ENCODE results near the gene LONRF3. TPM values are rescaled to one million over a fixed set of nuclear protein-coding genes. Genes with fewer than 3 reads are reported as not detected.

Gene LONRF3
- 12.4 TPM for total RNA-seq (ENCODE audit: unreplicated experiment)
- long read RNA-seq, partial matches to known transcripts: 0 of 3 reads
- long read RNA-seq, other reads (novel, unspliced or antisense): 2 of 3 reads

DNA sequence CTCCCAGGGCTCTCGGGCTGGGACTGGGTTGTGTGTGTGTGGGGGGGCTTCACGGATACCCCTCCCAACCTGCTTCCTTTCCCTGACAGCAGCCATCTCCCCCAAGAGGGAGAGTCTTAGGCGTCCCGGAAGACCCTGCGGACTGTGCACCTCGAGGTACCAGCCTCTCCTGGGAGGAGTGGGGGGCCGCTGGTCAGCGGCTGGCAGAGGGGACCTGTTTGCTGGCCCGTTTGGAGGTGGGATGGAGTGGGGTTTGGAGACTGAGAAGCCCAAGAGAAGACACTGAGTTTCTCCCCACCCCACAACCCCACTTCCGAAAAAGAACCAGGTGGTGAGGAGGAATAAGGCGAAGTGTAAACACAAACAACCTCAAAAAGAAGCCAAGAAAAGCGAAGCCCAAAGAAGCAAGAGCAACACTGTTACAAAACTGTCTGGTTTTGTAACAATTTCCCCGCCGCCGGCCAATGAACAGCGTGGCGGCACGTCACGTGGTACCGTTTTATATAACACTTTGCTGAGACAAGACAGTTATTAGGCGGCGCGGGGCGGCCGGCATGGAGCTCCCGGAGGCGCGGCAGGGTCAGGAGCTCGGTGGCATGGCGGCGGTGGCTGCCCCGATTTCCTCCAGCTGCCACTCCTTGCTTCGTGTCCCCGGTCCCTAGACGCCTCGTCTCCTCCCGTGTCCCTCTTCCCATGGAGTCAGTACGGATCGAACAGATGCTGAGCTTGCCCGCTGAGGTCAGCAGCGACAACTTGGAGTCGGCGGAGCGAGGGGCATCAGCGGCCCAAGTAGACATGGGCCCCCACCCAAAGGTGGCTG lies at the start of gene LONRF3:
Gene LONRF3 (plus strand): TSS at position 531 of the 820 bp plus-strand sequence. CDS start 163 bp downstream, at position 694.
- H3K27me3 Mint-ChIP-seq (ENCODE audit: unreplicated experiment): peaks cover 3% of the 10 kb centered on the region
- peaks cover 9% of the 10 kb centered on the region for H3K4me1 Mint-ChIP-seq (ENCODE audit: unreplicated experiment)
- TF ChIP-seq, protein P1, sequence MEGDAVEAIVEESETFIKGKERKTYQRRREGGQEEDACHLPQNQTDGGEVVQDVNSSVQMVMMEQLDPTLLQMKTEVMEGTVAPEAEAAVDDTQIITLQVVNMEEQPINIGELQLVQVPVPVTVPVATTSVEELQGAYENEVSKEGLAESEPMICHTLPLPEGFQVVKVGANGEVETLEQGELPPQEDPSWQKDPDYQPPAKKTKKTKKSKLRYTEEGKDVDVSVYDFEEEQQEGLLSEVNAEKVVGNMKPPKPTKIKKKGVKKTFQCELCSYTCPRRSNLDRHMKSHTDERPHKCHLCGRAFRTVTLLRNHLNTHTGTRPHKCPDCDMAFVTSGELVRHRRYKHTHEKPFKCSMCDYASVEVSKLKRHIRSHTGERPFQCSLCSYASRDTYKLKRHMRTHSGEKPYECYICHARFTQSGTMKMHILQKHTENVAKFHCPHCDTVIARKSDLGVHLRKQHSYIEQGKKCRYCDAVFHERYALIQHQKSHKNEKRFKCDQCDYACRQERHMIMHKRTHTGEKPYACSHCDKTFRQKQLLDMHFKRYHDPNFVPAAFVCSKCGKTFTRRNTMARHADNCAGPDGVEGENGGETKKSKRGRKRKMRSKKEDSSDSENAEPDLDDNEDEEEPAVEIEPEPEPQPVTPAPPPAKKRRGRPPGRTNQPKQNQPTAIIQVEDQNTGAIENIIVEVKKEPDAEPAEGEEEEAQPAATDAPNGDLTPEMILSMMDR (IDR thresholded peaks at IDR 0.05; ENCODE audit: unreplicated experiment): no peak
- no peak within 1 kb of the TSS for H3K27ac Mint-ChIP-seq (ENCODE audit: unreplicated experiment)
- peak; percentile 17 for DNase-seq (ENCODE audit: low spot score)
- no peaks in the 10 kb centered on the region for H3K36me3 Mint-ChIP-seq (ENCODE audit: low read depth, unreplicated experiment)
- H3K4me3 Mint-ChIP-seq (ENCODE audit: unreplicated experiment): peak within 1 kb of the TSS; percentile 97
- no peaks in the 10 kb centered on the region for H3K9me3 Mint-ChIP-seq (ENCODE audit: unreplicated experiment)

DNA sequence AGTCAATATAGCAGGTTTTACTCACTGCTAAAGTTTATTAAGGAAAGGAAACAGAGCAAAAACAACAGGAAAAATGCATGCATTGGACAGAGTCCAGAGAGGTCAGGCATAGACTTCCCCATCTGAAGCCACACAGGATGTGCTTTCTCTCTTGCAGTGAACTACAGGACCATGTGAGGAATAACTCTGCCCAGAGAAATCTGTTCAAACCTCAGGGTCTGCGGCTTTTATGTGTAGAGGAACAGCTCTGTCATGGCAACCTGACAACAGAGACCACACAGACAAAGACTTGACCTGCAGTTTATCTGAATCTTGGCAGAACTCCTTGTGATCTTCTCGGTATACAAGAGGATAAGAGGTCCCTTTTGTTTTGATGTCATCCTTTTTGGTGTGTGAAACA lies 46.3 kb upstream of the LONRF3 start:
- TF ChIP-seq, protein P1 (IDR thresholded peaks at IDR 0.05; ENCODE audit: unreplicated experiment): no peak
- no peak for DNase-seq (ENCODE audit: low spot score)
- no peak overlapping the region for H3K4me3 Mint-ChIP-seq (ENCODE audit: unreplicated experiment)
- H3K4me1 Mint-ChIP-seq (ENCODE audit: unreplicated experiment): no peaks in the 10 kb centered on the region
- H3K36me3 Mint-ChIP-seq (ENCODE audit: low read depth, unreplicated experiment): no peaks in the 10 kb centered on the region
- no peaks in the 10 kb centered on the region for H3K9me3 Mint-ChIP-seq (ENCODE audit: unreplicated experiment)
- H3K27me3 Mint-ChIP-seq (ENCODE audit: unreplicated experiment): no peaks in the 10 kb centered on the region
- H3K27ac Mint-ChIP-seq (ENCODE audit: unreplicated experiment): no peak overlapping the region

GRCh38 chrX:118935352-118935751 lies 39.1 kb upstream of the LONRF3 start:
- Mint-ChIP-seq H3K4me3 (ENCODE audit: unreplicated experiment) (no peak overlapping the region), H3K27ac (ENCODE audit: unreplicated experiment) (no peak overlapping the region), H3K4me1 (ENCODE audit: unreplicated experiment) (no peaks in the 10 kb centered on the region), H3K27me3 (ENCODE audit: unreplicated experiment) (peaks cover 3% of the 10 kb centered on the region), H3K36me3 (ENCODE audit: low read depth, unreplicated experiment) (no peaks in the 10 kb centered on the region), H3K9me3 (ENCODE audit: unreplicated experiment) (no peaks in the 10 kb centered on the region)
- TF ChIP-seq, protein P1 (IDR thresholded peaks at IDR 0.05; ENCODE audit: unreplicated experiment): no peak
- DNase-seq (ENCODE audit: low spot score): no peak

GRCh38 chrX:118941147-118941546 lies 33.3 kb upstream of the LONRF3 start:
- Mint-ChIP-seq H3K4me1 (ENCODE audit: unreplicated experiment) (no peaks in the 10 kb centered on the region), H3K9me3 (ENCODE audit: unreplicated experiment) (no peaks in the 10 kb centered on the region), H3K4me3 (ENCODE audit: unreplicated experiment) (no peak overlapping the region), H3K27me3 (ENCODE audit: unreplicated experiment) (peaks cover 2% of the 10 kb centered on the region), H3K27ac (ENCODE audit: unreplicated experiment) (no peak overlapping the region), H3K36me3 (ENCODE audit: low read depth, unreplicated experiment) (no peaks in the 10 kb centered on the region)
- no peak for DNase-seq (ENCODE audit: low spot score)
- TF ChIP-seq, protein P1 (IDR thresholded peaks at IDR 0.05; ENCODE audit: unreplicated experiment): no peak

GRCh38 chrX:118943102-118943501 lies 31.3 kb upstream of the LONRF3 start:
- TF ChIP-seq, protein P1 (IDR thresholded peaks at IDR 0.05; ENCODE audit: unreplicated experiment): no peak
- Mint-ChIP-seq H3K36me3 (ENCODE audit: low read depth, unreplicated experiment) (no peaks in the 10 kb centered on the region), H3K9me3 (ENCODE audit: unreplicated experiment) (no peaks in the 10 kb centered on the region), H3K27ac (ENCODE audit: unreplicated experiment) (no peak overlapping the region), H3K4me1 (ENCODE audit: unreplicated experiment) (no peaks in the 10 kb centered on the region), H3K4me3 (ENCODE audit: unreplicated experiment) (no peak overlapping the region), H3K27me3 (ENCODE audit: unreplicated experiment) (no peaks in the 10 kb centered on the region)
- no peak for DNase-seq (ENCODE audit: low spot score)
